Colonic mucosa (tissue), 4 donors: ENCODE measurements around the gene LRMDA. TPM values are rescaled to one million over a fixed set of nuclear protein-coding genes. Genes with fewer than 3 reads are reported as not detected.

Experiments used
- DNase-seq: peaks from one replicate; pipeline ENCODE4 v3.0.0-alpha.2; 2020
- H3K27ac ChIP-seq: fragments of 200-600 bp; one replicate; pipeline ENCODE4 v1.8.0; 2021
- H3K27me3 ChIP-seq: fragments of 200-600 bp; one replicate; pipeline ENCODE4 v1.8.0; 2021
- H3K36me3 ChIP-seq: fragments of 200-600 bp; one replicate; pipeline ENCODE4 v1.8.0; 2021
- H3K4me1 ChIP-seq: fragments of 200-600 bp; one replicate; pipeline ENCODE4 v1.8.0; 2021; ENCODE audit warnings: mild to moderate bottlenecking
- H3K4me3 ChIP-seq: fragments of 200-600 bp; one replicate; pipeline ENCODE4 v1.8.0; 2021
- H3K9ac ChIP-seq, 2 donors: one replicate each; pipeline ENCODE4 v1.7.0; 2013; ENCODE audit warnings: control low read depth in 2 of 2, low read depth in 2 of 2, low read length in 2 of 2
- H3K9me3 ChIP-seq: fragments of 200-600 bp; one replicate; pipeline ENCODE4 v1.8.0; 2021
- intact Hi-C: fragments of 100-400 bp; cut with DNase I; formaldehyde crosslinking; loops from one replicate; pipeline ENCODE4 v1.14.1; 2022
- total RNA-seq, 2 donors: library from RNA; stranded (reverse); fragmentation: NEBNext Ultra II Directional in 1 of 2; extraction: Animal tissue kit (Norgen Biotek cat#: 25700) in 1 of 2; gene quantifications; one replicate each; pipeline ENCODE4 v1.2.1, GENCODE V29; 2021
- TF ChIP-seq, protein P1 (sequence below): fragments of 200-600 bp; IDR thresholded peaks from one replicate; pipeline ENCODE4 v1.8.0; 2022; ENCODE audit warnings: antibody characterized with exemption, mild to moderate bottlenecking
- donor health status: healthy.
- donor health status: DM: no; HTN: no; CAD: no.
- donor health status: DM: no; HTN: no; CAD: no.

The LRMDA gene
- total RNA-seq, 2 donors from 2014 or later: 2.5 to 5.2 TPM

DNA sequence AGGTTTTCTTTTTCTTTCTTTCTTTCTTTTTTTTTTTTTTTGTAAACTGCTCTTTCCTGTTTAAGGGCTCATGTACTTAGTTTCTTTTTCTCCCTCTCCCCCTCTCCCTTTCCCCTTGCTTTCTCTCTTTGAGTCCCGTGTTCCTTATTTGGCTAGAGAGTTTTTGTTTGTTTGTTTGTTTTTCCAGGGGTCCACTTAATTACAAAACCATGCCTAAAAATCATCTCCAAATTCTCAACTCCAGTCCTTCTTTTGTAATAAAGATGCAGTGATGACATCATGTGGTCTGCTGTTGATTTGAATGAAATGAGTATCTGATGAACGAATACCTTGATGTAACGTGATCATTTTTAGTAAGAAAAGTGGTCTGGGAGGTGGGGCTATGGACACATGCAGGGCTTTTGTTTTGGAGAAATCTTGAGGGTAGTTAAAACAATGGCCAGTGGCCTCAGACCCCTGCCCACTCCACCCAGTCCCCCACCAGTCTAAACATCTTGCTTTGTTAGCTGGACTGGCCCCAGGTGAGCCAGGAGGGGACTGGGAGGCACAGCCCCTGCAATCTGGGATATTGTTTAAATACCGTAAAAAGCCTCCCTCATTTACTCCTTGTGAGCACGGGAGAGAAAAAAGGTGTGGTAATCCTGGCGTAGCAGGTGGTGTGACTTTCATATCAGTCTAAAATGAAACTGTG lies 165.7 kb downstream of the LRMDA start:
- H3K4me1 ChIP-seq: no peaks in the 10 kb centered on the region
- H3K4me3 ChIP-seq: no peak overlapping the region

GRCh38 chr10:75597773-75598440 lies 166.5 kb downstream of the LRMDA start:
- H3K27me3 ChIP-seq: no peaks in the 10 kb centered on the region
- H3K36me3 ChIP-seq: no peaks in the 10 kb centered on the region
- H3K9ac ChIP-seq: no peak overlapping the region
- no peak overlapping the region for H3K27ac ChIP-seq
- no peak overlapping the region for H3K4me3 ChIP-seq
- TF ChIP-seq, protein P1, sequence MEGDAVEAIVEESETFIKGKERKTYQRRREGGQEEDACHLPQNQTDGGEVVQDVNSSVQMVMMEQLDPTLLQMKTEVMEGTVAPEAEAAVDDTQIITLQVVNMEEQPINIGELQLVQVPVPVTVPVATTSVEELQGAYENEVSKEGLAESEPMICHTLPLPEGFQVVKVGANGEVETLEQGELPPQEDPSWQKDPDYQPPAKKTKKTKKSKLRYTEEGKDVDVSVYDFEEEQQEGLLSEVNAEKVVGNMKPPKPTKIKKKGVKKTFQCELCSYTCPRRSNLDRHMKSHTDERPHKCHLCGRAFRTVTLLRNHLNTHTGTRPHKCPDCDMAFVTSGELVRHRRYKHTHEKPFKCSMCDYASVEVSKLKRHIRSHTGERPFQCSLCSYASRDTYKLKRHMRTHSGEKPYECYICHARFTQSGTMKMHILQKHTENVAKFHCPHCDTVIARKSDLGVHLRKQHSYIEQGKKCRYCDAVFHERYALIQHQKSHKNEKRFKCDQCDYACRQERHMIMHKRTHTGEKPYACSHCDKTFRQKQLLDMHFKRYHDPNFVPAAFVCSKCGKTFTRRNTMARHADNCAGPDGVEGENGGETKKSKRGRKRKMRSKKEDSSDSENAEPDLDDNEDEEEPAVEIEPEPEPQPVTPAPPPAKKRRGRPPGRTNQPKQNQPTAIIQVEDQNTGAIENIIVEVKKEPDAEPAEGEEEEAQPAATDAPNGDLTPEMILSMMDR: no peak
- intact Hi-C loops: no loop called here
- H3K4me1 ChIP-seq: no peaks in the 10 kb centered on the region
- H3K9me3 ChIP-seq: no peaks in the 10 kb centered on the region
- no peak for DNase-seq

More for the DNA sequence above, 165.7 kb downstream of the LRMDA start:
- Histone ChIP-seq H3K9ac (no peak overlapping the region), H3K9me3 (no peaks in the 10 kb centered on the region), H3K36me3 (no peaks in the 10 kb centered on the region), H3K27ac (no peak overlapping the region), H3K27me3 (no peaks in the 10 kb centered on the region)
- TF ChIP-seq, protein P1: no peak
- DNase-seq: no peak
- intact Hi-C loops: no loop called here

- Histone ChIP-seq H3K27me3 (no peaks in the 10 kb centered on the region), H3K9me3 (no peaks in the 10 kb centered on the region), H3K27ac (no peak overlapping the region), H3K9ac (no peak overlapping the region), H3K36me3 (no peaks in the 10 kb centered on the region), H3K4me3 (no peak overlapping the region), H3K4me1 (no peaks in the 10 kb centered on the region)
- no peak for DNase-seq
- TF ChIP-seq, protein P1: no peak
- intact Hi-C loops: no loop called here
These were observed 167.6 kb downstream of the LRMDA start for GRCh38 chr10:75598998-75599397.

DNA sequence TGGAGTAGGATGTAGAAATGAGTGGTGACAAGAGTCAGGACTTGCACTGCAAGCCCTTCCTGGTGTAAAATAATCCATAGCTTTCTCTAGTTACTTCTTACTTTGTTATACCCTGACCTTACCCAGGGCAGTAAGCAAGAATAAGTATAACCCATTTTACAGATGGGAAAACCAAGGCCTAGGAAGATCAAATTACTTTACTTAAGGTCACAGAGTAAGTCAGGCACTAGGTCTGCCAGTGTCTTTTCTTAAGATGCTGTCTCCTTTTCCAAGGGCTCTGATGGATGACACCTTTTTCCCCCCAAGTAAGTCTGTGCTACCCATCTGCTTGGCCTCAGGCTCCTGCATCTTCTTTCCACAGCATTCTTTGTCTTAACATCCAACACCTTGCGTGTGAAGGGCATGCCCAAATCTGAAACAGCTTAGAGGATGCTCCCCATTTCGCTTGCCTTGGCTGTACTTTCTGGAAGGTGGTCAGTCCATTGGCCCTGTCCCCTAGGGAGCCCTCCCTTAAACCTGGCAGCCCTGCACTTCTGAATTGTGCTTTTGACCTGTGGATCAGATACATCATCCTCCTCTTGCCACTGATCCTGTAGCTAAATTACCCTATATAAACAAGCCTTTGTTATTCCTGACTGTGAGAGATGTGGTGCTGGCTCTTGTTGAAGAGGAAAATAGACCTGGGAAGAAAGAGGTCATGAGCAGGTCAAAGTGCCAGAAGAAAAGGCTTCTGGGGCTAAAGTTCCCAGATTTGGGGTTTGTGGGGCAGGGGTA lies 168.6 kb downstream of the LRMDA start:
- intact Hi-C loops: no loop called here
- Histone ChIP-seq H3K4me3 (no peak overlapping the region), H3K27me3 (no peaks in the 10 kb centered on the region), H3K9me3 (no peaks in the 10 kb centered on the region), H3K4me1 (no peaks in the 10 kb centered on the region), H3K9ac (no peak overlapping the region), H3K27ac (no peak overlapping the region), H3K36me3 (no peaks in the 10 kb centered on the region)
- TF ChIP-seq, protein P1: no peak
- no peak for DNase-seq

- Histone ChIP-seq H3K4me1 (no peaks in the 10 kb centered on the region), H3K9ac (no peak overlapping the region), H3K27me3 (no peaks in the 10 kb centered on the region), H3K36me3 (no peaks in the 10 kb centered on the region), H3K9me3 (no peaks in the 10 kb centered on the region), H3K4me3 (no peak overlapping the region), H3K27ac (no peak overlapping the region)
- no peak for DNase-seq
- TF ChIP-seq, protein P1: no peak
- intact Hi-C loops: no loop called here
These were observed 169.4 kb downstream of the LRMDA start for GRCh38 chr10:75600833-75601232.
